ENCODE measurements around the gene RSAD1.
"Not testable (repeated sequence)": the region's sequence is repeated elsewhere in the genome, so short reads cannot be mapped to it uniquely, and the experiment has no call there.

Gene RSAD1

GRCh38 chr17:50472761-50473161 is 5.9 kb upstream of the RSAD1 start:
- DNase-seq (ENCODE audit: low spot score) = not testable (repeated sequence)

GRCh38 chr17:50473901-50474300 is 4.8 kb upstream of the RSAD1 start:
- DNase-seq (ENCODE audit: low spot score) = no peak

GRCh38 chr17:50474523-50474922 is 4.1 kb upstream of the RSAD1 start:
- DNase-seq (ENCODE audit: low spot score) = no peak

DNA sequence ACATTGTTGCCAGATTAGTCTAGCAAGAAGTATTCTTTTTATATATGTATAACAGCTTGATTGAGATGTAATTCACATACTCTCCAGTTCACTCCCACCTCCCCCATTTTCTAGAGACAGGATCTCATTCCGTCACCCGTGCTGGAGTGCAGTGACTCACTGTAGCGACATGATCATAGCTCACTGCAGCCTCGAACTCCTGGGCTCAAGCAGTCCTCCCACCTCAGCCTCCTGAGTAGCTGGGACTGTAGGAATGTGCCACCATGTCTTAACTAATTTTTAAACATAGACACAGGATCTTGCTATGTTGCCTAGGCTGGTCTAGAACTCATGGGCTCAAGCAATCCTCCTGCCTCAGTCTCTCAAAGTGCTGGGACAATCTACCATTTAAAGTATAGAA is 3.3 kb upstream of the RSAD1 start:
- no peak for DNase-seq (ENCODE audit: low spot score)

- DNase-seq (ENCODE audit: low spot score) = not testable (repeated sequence)
Observed at GRCh38 chr17:50475775-50476544, 2.7 kb upstream of the RSAD1 start.

DNA sequence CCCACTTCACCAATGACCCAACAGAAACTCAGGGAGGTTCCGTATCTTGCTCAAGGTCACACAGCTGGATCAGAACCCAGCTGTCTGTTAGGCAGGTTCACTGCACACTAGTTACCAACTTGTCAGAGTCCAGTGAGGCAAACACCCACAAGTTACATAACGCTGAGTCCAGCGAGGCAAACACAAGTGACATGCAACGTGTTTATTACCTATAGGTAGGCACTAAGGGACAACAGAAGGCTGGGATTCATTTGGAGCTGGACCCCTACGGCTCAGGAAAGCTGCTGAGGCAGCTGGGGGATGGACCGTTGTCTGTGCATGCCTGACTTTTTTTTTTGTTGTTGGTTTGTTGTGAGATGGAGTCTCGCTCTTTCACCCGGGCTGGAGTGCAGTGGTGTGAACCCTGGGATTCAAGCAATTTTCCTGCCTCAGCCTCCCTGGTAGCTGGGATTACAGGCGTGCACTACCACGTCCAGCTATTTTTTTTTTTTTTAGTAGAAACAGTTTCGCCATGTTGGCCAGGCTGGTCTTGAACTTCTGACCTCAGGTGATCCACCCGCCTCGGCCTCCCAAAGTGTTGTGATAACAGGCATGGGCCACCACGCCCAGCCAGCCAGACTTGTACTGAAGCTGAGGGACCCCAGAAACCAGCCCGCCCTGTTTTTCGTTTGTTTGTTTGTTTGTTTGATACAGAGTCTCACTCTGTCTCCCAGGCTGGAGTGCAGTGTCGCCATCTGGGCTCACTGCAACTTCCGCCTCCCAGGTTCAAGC is 1.9 kb upstream of the RSAD1 start:
- no peak for DNase-seq (ENCODE audit: low spot score)

DNA sequence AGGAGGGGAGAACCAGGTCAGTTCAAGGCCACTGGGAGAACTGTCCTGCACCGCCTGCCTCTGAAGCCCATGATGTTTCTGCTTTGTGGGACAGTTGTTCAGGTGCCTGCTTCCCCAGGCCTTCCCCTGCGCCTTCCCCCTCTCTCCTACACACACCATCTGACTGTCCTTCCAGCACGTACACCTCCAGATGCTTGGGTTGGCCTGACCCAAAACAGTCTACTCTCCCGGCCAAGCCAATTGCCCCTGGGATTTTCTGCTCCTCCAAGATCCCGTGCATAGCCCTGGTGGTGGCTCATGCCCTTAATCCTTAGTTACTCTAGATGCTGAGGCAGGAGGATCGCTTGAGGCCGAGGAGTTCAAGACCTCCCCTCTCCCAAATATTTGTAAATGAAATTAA is 684 bp upstream of the RSAD1 start:
- DNase-seq (ENCODE audit: low spot score) = no peak

DNA sequence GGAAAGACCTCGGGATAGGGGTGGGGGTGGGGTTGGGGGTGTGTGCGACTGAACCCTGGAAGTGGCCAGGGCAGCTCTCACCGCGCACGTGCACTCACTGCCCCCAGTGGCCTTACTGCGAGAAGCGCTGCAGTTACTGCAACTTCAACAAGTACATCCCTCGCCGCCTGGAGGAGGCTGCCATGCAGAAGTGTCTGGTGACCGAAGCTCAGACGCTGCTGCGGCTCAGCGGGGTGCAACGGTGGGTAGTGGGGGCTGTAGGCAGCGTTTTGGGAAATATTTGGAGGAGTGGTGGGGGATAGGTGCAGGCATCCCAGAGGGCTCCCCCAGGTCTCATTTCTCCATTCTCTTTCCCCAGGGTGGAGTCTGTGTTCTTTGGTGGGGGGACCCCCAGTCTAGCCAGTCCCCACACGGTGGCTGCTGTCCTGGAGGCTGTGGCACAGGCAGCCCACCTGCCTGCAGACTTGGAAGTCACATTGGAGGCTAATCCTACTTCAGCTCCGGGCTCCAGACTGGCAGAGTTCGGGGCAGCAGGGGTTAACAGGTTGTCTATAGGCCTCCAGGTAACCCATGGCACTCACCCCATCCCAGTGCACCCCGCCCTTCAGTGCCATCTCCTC is 972 bp downstream of the RSAD1 start:
- peak; percentile 91 for DNase-seq (ENCODE audit: low spot score)

DNA sequence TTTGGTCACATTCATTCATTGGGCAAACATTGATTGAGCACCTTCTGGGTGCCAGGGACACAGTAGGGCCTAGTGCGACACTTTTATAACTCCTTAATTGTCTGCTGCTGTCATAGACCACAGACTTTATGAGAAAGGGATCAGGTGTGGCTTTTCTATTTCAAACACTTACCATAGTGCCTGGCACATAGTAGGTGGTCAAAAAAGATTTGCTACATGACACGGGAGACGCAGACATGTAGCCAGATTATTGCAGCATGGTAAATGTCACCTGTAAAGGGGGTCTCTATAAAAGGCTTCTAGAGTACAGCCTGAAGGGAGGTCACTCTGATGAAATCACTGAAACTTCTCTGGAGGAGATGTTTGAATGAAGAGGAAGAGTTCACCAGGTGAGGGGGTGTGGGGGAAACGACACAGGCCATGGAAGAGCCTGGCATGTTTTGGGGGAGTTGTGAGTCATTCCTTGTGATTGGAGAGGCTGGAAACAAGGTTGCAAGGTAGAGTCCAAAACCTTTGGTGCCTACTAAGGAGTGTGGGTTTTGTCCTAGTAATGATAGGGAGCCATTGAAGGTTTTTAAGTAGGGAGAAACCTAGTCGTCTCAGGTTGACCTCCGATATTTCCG is 1.6 kb downstream of the RSAD1 start:
- no peak for DNase-seq (ENCODE audit: low spot score)

DNA sequence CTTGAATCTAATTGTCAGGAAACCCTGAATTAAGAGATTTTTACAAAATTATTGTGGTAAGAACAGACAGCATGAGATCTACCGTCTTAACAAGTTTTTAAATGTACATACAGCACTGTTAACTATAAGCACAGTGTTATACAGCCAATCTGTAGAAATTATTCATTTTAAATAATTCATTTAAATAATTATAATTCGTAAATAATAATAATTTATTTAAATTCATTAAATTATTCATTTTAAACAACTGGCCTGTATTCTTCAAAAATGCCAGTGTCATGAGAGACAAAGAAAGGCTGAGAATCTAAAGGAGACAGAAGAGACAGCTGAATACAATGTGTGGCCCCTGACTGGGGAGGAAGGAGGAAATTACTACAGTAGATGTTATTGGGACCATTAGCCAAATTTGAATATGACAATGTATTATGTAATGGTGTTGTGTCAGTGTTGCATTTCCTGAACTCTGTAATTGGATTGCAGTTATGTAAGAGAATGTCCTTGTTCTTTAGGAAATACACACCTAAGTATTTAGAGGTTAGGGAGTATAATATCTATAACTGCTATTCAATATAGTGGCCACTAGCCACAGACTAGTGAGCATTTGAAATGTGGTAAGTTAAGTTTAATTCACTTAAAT is 2.3 kb downstream of the RSAD1 start:
- no peak for DNase-seq (ENCODE audit: low spot score)

GRCh38 chr17:50481648-50482047 is 3.0 kb downstream of the RSAD1 start:
- DNase-seq (ENCODE audit: low spot score) = no peak

GRCh38 chr17:50482110-50482509 is 3.5 kb downstream of the RSAD1 start:
- DNase-seq (ENCODE audit: low spot score) = no peak

DNA sequence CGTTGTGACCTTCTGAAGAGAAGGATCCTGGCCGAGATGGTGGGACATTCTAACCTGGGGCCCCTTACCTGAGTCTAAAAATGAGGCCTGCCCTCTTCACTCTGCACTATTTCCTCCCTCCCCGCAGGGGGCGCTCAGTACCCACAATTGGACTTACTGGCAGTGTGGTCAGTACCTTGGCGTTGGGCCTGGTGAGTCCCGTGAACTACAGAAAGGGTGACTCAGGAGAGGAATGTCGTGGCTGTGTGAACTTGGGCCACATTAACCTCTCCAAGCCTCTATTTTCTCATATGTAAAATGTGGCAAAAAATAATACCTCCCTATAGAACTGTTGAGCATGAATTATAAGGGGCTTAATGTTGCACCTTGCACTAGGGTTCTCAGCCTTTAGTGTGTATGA is 3.9 kb downstream of the RSAD1 start:
- DNase-seq (ENCODE audit: low spot score) = peak; percentile 84

DNA sequence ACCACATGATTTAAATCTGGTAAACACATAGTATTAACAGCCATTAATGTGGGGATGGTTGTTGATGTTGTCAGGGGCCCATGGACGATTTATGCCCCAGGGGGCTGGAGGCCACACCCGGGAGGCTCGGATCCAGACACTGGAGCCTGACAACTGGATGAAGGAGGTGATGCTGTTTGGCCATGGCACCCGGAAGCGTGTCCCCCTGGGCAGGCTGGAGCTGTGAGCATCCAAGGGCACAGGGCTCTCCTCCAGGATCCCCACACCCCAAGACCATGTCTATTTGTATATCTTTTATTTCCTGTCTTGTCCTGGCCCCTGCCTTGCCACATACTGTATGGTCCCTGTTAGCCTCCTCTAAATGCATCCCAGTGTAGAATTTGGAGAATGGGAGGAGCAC is 4.6 kb downstream of the RSAD1 start:
- no peak for DNase-seq (ENCODE audit: low spot score)

DNA sequence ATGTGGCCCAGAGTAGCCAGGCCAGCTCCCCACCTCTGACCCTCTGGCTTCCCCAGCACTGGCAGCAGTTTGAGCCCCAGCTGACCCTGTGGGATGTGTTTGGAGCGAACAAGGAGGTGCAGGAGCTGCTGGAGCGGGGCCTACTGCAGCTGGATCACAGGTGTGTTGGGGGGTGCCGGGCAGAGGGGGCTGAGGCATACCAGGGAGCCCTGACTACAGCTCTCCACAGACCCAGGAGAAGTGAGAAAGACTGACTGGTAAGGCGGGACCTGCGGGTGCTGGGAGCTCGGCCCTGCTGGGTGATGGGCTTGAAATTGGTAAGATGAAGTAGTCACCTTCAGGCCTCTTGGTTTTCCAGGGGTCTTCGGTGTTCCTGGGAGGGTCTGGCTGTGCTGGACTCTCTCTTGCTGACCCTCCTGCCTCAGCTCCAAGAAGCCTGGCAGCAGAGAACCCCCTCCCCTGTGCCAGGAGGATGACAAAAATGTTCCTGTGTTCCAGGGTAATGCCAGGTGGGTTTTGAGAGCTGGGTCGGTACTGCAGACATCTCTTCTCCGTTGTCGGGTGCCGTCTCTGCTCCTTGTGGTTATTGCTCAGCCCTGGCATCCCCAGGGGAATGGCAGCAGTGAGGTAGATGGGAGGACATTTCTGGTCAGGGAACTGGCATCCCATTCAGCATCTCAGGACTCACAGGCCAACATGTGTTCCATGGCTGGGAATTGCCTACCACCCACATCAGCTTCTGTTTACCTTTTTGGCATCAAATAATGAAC is 5.9 kb downstream of the RSAD1 start:
- DNase-seq (ENCODE audit: low spot score) = no peak

DNA sequence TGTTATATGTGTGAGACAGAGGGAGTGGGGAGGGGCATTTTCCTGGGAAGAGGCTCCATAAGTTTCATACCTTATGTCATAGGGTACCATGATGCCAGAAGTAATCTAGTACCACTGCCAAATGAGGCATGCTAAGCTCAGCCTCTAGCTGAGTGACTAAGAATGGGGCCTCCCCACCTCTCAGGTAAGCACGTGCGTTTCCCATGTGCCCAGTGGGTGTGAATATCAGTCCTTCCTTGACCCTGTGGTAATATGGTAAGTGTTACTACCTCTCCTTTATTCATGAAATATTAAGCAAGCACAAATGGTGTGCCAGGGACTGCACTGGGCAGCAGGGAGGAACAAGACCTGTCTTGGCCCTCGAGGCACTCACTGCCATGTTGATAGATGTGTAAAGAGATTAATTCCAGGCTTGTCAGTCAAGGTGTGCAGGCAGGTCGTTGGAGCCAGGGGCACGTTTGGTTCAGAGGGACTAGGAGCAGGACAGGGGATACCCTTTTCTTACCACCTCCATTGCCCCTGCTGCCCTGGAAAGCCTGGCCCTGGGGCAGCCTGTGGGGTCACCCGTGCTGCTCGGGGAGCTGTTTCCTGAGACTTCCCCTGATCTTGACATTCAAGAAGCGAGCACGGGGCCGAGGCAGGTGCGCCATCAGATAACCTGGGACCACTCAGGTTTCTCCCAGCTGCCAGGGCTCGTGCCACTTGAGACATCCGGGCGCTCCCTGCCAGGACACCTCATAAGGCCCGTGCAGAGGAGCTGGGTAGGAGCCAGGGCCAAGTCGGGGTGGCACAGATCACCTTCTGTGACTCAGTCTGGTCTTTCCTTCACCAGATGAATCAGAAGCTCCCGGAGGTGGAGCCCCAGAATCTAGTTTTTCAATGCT is 8.8 kb downstream of the RSAD1 start:
- no peak for DNase-seq (ENCODE audit: low spot score)

DNA sequence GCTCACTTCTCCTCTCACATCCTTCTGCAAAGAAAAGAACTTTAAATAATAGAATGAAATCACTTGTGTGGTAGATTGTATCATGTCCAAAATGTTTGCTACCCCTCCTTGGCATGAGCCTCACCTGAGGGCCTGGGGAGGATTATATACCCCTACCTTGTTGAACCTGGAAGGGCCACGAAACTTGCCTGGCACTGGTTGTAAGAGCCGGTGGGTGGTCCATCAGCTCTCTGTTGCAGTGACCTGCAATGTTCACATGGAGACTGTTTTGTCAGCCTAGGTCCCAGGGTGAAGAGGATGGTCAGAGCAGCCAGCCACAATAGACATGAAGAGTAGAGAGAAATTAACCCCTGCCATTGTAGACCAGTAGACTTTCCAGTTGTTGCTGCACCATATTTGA is 10.2 kb downstream of the RSAD1 start:
- no peak for DNase-seq (ENCODE audit: low spot score)

DNA sequence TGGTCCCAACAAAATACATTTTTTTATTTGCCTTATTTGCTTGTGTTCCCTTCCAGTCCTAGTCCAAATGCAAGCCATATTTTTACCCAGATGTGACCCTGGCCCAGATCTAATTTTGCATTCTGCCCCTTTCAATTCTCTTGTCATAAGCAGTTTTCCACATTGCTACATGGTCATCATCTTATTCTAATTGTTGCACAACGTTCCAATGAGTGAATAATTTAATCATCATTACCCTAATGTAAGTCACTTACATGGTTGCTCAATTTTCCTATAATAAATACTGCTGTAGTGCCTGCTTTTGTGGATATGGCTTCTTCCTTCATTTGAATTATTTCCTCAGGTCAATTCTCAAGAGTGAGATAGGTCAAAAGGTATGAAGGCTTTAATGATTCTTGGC is 12.8 kb downstream of the RSAD1 start:
- DNase-seq (ENCODE audit: low spot score) = no peak

- no peak for DNase-seq (ENCODE audit: low spot score)
Observed at GRCh38 chr17:50492214-50492613, 13.6 kb downstream of the RSAD1 start.

GRCh38 chr17:50493744-50494143 is 15.1 kb downstream of the RSAD1 start:
- DNase-seq (ENCODE audit: low spot score) = no peak
